Left ventricle myocardium superior (tissue), 1 donor: ENCODE measurements around the gene NSUN6. TPM values are rescaled to one million over a fixed set of nuclear protein-coding genes. Genes with fewer than 3 reads are reported as not detected.
A peak's percentile ranks its signal among the peaks of the same experiment; 100 is the strongest.
"Not testable (repeated sequence)": the region's sequence is repeated elsewhere in the genome, so short reads cannot be mapped to it uniquely, and the experiment has no call there.

Experiments
- ATAC-seq: fragments of 200-7000 bp; cut with Tn5 transposase; one replicate; pipeline ENCODE4 v1.9.1; 2020; ENCODE audit warnings: mild to moderate bottlenecking, moderate library complexity
- DNase-seq: peaks from one replicate; pipeline ENCODE4 v3.0.0-alpha.2; 2020
- intact Hi-C: fragments of 100-400 bp; cut with micrococcal nuclease; formaldehyde crosslinking; loops from one replicate; pipeline ENCODE4 v1.11.0; 2022
- total RNA-seq: library from RNA; stranded (reverse); fragmentation: NEBNext Ultra II Directional; extraction: Animal tissue kit (Norgen Biotek cat#: 25700); gene quantifications from one replicate; pipeline ENCODE4 v1.2.1, GENCODE V29; 2021
- donor health status: DM: no; HTN: yes; CAD: no; lungs with severe emphysema.

Gene NSUN6
- total RNA-seq, 1 donor from 2014 or later: 6.7 TPM

DNA sequence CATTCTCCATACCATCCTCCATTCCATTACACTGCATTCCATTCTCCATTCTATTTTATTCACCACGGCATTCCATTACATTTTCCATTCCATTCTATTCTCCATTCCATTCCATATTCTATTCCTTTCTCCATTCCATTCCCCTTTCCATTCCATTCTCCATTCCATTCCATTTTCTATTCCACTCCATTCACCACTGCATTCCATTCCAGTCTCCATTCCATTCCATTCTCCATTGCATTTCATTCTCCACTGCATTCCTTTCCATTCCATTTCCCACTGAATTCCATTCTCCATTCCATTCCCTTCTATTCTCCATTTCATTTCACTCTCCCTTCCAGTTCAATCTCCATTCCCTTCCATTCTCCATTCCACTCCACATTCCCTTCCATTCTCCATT is 79.6 kb downstream of the NSUN6 start:
- no peak for DNase-seq
- ATAC-seq: no peak
- intact Hi-C loops: no loop called here

DNA sequence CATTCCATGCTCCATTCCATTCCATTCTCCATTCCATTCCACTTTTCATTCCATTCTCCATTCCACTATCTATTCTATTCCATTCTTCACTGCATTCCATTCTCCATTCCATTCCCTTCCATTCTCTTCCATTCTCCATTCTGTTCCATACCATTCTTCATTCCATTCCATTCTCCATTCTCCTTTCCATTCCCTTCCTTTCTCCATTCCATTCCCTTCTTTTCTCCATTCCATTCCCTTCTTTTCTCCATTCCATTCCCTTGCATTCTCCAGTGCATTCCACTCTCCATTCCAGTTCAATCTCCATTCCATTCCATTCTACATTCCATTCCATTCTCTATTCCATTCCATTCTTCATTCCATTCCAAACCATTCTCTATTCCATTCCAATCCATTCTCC is 80.3 kb downstream of the NSUN6 start:
- intact Hi-C loops: no loop called here
- ATAC-seq (no peak), DNase-seq (no peak)

DNA sequence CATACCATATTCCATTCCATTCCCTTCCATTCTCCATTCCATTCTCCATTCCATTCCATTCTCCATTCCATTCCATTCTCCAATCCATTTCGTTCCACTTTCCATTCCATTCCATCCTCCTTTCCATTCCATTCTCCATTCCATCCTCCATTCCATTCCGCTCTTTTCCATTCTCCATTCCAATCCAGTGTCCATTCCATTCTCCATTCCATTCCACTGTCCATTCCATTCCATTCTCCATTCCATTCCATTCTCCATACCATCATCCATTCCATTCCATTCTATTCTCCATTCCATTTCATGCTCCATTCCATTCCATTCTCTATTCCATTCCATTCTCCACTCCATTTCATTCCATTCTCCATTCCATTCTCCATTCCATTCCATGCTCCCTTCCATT is 81.0 kb downstream of the NSUN6 start:
- intact Hi-C loops, DNase-seq, ATAC-seq: not testable (repeated sequence)

DNA sequence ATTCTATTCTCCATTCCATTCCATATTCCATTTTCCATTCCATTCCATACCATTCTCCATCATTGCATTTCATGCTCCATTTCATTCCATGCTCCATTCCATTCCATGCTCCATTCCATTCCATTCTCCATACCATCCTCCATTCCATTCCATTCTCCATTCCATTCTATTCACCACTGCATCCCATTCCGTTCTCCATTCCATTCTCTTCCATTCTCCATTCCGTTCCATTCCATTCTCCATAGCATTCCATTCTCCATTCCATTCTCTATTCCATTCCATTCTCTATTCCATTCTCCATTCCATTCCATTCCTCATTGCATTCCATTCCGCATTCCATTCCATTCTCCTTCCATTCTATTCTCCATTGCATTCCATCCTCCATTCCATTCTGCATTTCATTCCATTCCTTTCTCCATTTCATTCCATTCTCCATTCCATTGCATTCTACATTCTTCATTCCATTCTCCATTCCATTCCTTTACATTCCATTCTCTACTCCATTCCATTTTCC is 84.0 kb downstream of the NSUN6 start:
- intact Hi-C loops: no loop called here
- ATAC-seq (no peak), DNase-seq (no peak)

DNA sequence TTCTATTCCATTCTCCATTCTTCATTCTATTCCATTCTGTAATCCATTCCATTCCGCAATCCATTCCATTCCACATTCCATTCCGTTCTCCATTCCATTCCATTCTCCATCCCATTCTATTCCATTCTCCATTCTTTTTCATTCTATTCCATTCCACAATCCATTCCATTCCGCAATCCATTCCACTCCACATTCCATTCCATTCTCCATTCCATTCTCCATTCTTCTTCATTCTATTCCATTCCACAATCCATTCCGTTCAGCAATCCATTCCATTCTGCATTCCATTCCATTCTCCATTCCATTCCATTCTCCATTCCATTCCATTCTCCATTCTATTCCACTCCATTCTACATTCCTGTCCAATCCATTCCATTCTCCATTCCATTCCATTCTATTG is 85.2 kb downstream of the NSUN6 start:
- DNase-seq: no peak
- intact Hi-C loops: no loop called here
- no peak for ATAC-seq

DNA sequence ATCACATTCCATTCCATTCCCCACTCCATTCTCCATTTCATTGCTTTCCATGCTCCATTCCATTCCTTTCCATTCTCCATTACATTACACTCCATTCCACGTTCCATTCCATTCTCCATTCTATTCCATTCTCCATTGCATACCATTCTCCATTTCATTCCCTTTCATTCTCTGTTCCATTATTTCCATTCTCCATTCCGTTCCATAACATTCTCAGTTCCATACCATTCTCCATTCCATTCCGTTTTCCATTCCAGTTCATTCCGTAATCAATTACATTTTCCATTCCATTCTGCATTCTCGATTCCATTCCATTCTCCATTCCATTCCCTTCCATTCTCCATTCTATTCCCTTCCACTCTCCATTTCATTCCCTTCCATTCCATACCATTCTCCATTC is 86.4 kb downstream of the NSUN6 start:
- intact Hi-C loops: no loop called here
- ATAC-seq (no peak), DNase-seq (no peak)

DNA sequence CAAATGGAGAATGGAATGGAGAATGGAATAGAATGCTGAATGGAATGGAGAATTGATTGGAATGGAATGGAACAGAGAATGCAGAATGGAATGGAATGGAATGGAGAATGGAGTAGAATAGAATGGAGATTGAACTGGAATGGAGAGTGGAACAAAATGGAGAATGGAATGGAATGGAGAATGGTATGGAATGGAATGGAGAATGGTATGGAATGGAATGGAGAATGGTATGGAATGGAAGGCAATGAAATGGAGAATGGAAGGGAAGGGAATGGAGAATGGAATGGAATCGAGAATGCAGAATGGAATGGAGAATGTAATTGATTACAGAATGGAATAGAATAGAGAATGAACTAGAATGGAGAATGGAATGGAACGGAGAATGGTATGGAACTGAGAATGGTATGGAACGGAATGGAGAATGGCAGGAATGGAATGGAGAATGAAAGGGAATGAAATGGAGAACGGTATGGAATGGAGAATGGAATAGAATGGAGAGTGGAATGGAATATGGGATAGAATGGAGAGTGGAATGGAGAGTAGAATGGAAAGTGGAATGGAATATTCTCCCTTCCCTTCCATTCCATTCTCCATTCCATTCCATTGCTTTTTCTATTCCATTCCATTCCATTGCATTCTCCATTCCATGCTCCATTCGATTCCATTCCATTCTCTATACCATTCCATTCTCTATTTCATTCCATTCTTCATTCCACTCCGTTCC is 88.2 kb downstream of the NSUN6 start:
- ATAC-seq (no peak), DNase-seq (no peak)
- intact Hi-C loops: no loop called here

DNA sequence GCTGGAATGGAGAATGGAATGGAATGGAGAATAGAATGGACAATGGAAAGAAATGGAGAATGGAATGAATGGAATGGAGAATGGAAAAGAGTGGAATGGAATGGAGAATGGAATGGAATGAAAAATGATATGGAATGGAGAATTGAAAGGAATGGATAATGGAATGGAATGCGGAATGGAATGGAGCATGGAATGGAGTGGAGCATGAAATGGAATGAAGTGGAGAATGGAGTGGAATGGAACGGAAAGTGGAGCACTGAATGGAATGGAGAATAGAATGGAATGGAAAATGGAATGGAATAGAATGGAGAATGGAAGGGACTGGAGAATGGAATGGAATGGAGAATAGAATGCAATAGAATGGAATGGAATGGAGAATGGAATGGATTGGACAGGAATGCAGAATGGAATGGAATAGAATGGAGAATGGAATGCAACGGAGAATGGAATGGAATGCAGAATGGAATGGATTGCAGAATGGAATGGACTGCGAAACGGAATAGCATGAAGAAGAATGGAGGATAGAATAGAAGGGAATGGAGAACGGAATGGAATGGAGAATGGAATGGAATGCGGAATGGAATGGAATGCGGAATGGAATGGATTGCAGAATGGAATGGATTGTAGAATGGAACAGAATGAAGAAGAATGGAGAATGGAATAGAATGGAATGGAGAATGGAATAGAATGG is 89.4 kb downstream of the NSUN6 start:
- intact Hi-C loops: no loop called here
- ATAC-seq: no peak
- no peak for DNase-seq

DNA sequence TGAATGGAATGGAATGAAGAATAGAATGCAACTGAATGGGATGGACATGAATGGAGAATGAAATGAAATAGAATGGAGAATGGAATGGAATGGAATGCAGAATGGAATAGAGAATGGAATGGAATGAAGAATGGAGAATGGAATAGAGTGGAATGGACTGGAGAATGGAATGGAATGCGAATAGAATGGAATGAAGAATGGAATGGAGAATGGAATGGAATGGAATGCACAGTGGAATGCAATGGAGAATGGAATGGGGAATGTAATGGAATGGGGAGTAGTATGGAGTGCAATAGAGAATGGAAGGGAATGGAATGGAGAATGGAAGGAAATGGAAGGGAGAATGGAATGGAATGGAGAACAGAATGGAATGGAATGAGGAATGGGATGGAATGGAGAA is 93.4 kb downstream of the NSUN6 start:
- no peak for DNase-seq
- intact Hi-C loops: no loop called here
- no peak for ATAC-seq

DNA sequence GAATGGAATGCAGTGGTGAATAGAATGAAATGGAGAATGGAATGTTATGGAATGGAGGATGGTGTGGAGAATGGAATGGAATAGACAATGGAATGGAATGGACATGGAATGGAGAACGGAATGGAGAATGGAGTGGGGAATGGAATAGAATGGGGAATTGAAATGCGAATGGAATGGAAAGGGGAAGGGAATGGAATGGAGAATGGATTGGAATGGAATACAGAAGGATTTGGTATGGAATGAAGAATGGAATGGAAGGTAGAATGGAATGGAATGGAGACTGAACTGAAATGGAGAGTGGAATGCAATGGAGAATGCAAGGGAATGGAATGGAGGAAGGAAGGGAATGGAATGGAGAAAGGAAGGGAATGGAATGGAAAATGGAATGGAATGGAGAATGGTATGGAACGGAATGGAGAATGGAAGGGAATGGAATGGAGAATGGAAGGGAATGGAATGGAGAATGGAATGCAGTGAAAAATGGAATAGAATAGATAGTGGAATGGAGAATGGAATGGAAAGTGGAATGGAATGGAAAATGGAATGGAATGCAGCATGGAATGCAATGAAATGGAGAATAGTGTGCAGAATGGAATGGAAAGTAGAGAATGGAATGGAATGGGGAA is 94.8 kb downstream of the NSUN6 start:
- DNase-seq: no peak
- no peak for ATAC-seq
- intact Hi-C loops: no loop called here

DNA sequence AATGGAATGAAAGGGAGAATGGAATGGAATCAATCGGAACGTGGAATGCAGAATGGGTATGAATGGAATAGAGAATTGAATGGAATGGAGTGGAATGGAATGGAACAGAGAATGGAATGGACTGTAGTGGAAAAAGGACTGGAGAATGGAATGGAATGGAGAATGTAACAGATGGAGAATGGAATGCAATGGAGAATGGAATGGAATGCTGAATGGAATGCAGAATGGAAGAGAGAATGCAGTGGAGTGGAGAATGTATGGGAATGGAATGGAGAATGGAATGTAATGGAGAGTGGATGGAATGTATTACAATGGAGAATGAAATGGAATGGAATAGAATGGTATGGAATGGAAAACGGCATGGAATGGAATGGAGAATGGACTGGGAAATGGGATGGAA is 96.9 kb downstream of the NSUN6 start:
- no peak for ATAC-seq
- intact Hi-C loops: no loop called here

DNA sequence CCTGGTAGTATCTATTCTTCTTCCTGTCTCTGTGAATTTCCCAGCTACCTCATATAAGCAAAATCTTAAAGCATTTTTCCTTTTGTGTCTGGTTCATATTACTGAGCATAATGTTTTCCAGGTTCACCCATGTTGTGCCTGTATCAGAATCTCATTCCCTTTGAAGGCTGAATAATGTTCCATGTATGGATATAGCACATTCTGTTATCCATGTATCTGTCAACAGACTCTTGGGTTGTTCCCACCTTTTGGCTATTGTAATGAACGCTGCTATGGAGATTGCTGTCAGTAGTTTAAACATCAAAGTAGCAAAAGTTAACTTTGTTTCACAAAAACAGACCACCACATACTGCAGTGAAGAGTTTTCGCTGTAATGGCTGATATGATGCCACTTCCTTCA is 99.9 kb downstream of the NSUN6 start:
- ATAC-seq: peak; percentile 62
- intact Hi-C loops: no loop called here

More for the DNA sequence above, 96.9 kb downstream of the NSUN6 start:
- DNase-seq: no peak

DNA sequence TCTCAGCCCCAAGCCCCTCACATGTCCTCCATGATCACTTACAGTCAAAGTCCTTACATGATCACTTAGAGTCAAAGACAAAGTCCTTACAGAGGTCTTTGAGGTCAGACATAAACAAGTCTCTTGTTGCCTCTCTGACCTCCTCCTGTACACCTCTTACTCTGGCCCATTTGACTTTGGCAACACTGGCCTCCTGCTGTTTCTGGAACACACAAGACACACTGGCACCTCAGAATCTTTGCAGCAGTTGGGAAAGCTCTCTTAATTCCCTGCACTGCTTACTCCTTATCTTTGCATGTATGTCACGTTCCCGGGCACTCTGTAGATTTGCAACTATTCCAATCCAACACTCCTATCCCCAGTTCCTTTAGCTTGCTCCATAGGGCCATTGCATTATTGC is 102.3 kb downstream of the NSUN6 start:
- DNase-seq (no peak), ATAC-seq (peak; percentile 64)
- intact Hi-C loops: no loop called here

More for the DNA sequence above, 99.9 kb downstream of the NSUN6 start:
- DNase-seq: no peak

DNA sequence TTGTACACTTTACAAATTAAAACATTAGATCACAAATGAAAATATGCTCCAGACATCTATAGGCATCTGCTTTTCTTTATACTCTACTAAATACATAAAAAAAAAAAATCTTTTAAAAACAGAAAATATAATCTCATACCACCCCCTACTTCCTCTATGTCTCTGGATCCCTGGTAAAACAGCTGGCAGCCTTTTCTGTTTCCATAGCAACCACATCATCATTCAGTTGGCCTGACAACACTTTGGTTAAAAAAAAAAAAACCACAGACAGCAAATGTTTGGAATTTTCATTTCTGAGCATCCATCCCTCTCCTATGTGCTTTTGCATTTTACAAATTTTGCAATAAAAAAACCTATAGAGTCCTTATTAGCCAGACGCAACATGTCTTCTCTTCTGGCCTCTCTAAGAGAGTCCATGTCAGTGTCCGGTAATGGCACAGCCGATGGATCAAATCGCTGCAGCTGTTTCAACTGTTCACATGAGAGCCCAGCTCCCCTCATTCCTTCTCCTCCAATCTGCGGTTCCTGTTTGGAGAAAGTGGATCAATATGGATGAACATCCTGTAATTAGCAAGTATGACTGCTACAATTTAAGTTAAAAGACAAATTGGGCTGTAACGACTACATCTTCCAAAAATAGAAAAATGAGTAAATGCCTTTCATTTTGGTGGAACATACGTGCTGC is 105.6 kb downstream of the NSUN6 start:
- intact Hi-C loops: no loop called here
- ATAC-seq: no peak
- no peak for DNase-seq

DNA sequence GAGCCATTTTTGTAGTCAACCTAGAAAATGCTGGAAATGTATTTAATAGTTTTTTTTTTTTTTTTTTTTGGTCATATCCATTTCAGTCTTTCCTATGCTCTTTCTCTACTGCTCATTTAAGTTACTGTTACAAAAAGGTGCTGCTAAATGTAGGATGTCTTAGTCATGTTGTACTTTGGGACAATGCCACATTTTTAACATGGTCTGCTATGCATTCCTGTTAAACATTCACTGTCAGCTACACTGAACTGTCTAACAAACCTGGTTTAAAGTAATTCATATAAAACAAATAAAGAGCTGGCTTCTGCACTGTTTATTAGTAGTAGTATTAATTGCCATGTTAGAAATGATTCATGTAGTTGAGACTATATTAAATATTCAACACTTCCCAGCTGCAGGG is 108.6 kb downstream of the NSUN6 start:
- DNase-seq (no peak), ATAC-seq (peak; percentile 47)
- intact Hi-C loops: no loop called here

DNA sequence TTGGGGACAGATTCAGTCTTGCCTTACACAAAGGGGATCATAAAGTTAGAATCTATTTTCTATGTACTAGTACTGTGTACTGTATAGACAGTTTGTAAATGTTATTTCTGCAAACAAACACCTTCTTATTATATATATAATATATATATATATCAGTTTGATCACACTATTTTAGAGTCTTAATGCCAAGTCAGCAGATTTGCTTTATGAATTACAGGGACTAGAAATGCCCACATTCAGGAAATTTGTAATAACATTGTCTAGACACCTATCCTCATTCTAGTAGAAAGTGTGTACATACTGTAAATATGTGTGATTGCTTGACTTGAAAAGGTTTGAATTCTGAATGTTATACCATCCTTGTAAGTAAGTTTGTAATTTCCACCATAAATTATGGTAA is 111.2 kb downstream of the NSUN6 start:
- ATAC-seq: no peak
- intact Hi-C loops: no loop called here
- DNase-seq: no peak

DNA sequence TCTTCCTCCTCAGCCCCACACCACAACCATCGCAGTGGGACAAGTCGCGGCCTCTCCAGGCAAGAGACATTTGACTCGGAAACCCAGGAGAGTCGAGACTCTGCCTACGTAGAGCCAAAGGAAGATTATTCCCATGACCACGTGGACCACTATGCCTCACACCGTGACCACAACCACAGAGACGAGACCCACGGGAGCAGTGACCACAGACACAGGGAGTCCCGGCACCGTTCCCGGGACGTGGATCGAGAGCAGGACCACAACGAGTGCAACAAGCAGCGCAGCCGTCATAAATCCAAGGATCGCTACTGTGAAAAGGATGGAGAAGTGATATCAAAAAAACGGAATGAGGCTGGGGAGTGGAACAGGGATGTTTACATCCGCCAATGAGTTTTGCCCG is 112.1 kb downstream of the NSUN6 start:
- no peak for ATAC-seq
- DNase-seq: no peak

DNA sequence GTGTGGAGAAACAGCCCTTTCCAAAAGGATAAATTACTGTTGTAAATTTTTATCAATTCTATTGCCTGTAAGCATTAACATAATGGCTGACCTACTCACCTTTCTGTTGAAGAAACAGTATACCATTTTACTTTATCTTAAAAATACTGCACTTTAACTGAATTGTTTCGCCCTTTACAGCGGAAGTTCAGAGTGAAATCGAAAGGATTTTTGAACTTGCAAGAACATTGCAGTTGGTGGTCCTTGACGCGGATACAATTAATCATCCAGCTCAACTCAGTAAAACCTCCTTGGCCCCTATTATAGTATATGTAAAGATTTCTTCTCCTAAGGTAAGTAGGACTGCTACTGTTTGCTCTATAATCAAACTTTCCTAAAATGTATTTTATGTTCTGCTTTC is 117.5 kb downstream of the NSUN6 start:
- intact Hi-C loops: no loop called here
- DNase-seq (no peak), ATAC-seq (no peak)

More for the DNA sequence above, 112.1 kb downstream of the NSUN6 start:
- intact Hi-C loops: no loop called here

DNA sequence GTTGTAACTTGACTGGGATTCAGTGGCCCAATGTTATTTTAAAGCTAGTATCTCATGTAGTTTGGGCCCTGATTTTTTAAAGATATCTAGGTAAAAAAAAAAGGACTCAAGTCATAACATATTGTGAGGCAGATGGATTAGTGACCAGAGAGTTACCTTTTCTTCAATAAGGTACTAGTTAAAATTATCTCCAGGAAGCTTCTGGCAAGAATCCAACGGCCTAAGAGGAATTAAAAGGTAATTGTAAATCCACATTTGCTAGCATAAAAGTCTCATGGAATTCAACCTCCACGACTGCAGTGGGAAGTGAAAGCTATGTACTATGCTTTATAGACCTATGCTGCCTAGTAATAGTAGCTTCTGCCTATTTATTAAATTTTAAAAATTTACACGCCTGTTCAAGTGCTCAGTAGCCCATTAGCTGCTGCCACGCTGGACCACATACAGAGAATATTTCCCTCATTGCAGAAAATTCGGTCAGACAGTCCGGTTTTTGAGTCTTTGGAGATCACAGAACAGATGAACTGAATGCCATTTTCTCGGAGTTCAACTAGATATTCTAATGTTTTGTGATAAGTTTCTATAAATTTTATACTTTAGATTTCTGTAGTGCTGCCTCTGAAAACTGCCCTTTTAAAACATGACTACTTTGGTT is 118.4 kb downstream of the NSUN6 start:
- no peak for DNase-seq
- ATAC-seq: no peak
- intact Hi-C loops: no loop called here
